ENCODE measurements around the gene P4HA1.

P4HA1 gene

GRCh38 chr10:72981028-72981881 is 115.4 kb downstream of the P4HA1 start:
- H2AFZ ChIP-seq (ENCODE audit: low read depth): no peak overlapping the region
- H3K4me3 ChIP-seq (IDR thresholded peaks at IDR 0.05; ENCODE audit: insufficient read depth, low read depth, low read length): no peak overlapping the region
- H3K27ac ChIP-seq: no peak overlapping the region
- no peaks in the 10 kb centered on the region for H3K4me1 ChIP-seq (ENCODE audit: low read depth, poor library complexity, severe bottlenecking)
- H3K36me3 ChIP-seq (ENCODE audit: insufficient read depth): no peaks in the 10 kb centered on the region
- H3K4me2 ChIP-seq: no peak overlapping the region
- H3K9ac ChIP-seq: no peak overlapping the region
- no peak for TF ChIP-seq CTCF (conservative IDR thresholded peaks at IDR 0.05; ENCODE audit: low read depth, low read length)
- no peaks in the 10 kb centered on the region for H3K27me3 ChIP-seq (ENCODE audit: insufficient read depth, low read depth)
- H3K79me2 ChIP-seq (ENCODE audit: insufficient read depth, low read depth): no peaks in the 10 kb centered on the region
- no peaks in the 10 kb centered on the region for H4K20me1 ChIP-seq (ENCODE audit: insufficient read depth)

- H3K4me3 ChIP-seq (IDR thresholded peaks at IDR 0.05; ENCODE audit: insufficient read depth, low read depth, low read length): no peak overlapping the region
- H3K4me1 ChIP-seq (ENCODE audit: low read depth, poor library complexity, severe bottlenecking): no peaks in the 10 kb centered on the region
- H3K9ac ChIP-seq: no peak overlapping the region
- no peaks in the 10 kb centered on the region for H3K79me2 ChIP-seq (ENCODE audit: insufficient read depth, low read depth)
- H4K20me1 ChIP-seq (ENCODE audit: insufficient read depth): no peaks in the 10 kb centered on the region
- H3K27me3 ChIP-seq (ENCODE audit: insufficient read depth, low read depth): no peaks in the 10 kb centered on the region
- no peak overlapping the region for H3K27ac ChIP-seq
- no peak for TF ChIP-seq CTCF (conservative IDR thresholded peaks at IDR 0.05; ENCODE audit: low read depth, low read length)
- no peaks in the 10 kb centered on the region for H3K36me3 ChIP-seq (ENCODE audit: insufficient read depth)
- H2AFZ ChIP-seq (ENCODE audit: low read depth): no peak overlapping the region
- no peak overlapping the region for H3K4me2 ChIP-seq
These were observed 116.3 kb downstream of the P4HA1 start for GRCh38 chr10:72980348-72980747.

- Histone ChIP-seq H3K4me1 (ENCODE audit: low read depth, poor library complexity, severe bottlenecking) (no peaks in the 10 kb centered on the region), H2AFZ (ENCODE audit: low read depth) (no peak overlapping the region), H3K79me2 (ENCODE audit: insufficient read depth, low read depth) (no peaks in the 10 kb centered on the region), H3K4me3 (IDR thresholded peaks at IDR 0.05; ENCODE audit: insufficient read depth, low read depth, low read length) (no peak overlapping the region), H3K27ac (no peak overlapping the region), H3K36me3 (ENCODE audit: insufficient read depth) (no peaks in the 10 kb centered on the region), H4K20me1 (ENCODE audit: insufficient read depth) (no peaks in the 10 kb centered on the region), H3K9ac (no peak overlapping the region), H3K27me3 (ENCODE audit: insufficient read depth, low read depth) (no peaks in the 10 kb centered on the region), H3K4me2 (no peak overlapping the region)
- no peak for TF ChIP-seq CTCF (conservative IDR thresholded peaks at IDR 0.05; ENCODE audit: low read depth, low read length)
These were observed 117.0 kb downstream of the P4HA1 start for GRCh38 chr10:72979709-72980108.

GRCh38 chr10:72976886-72977285 is 119.8 kb downstream of the P4HA1 start:
- H3K27ac ChIP-seq: no peak overlapping the region
- no peaks in the 10 kb centered on the region for H4K20me1 ChIP-seq (ENCODE audit: insufficient read depth)
- no peaks in the 10 kb centered on the region for H3K79me2 ChIP-seq (ENCODE audit: insufficient read depth, low read depth)
- no peak for TF ChIP-seq CTCF (conservative IDR thresholded peaks at IDR 0.05; ENCODE audit: low read depth, low read length)
- H3K4me1 ChIP-seq (ENCODE audit: low read depth, poor library complexity, severe bottlenecking): no peaks in the 10 kb centered on the region
- H3K36me3 ChIP-seq (ENCODE audit: insufficient read depth): no peaks in the 10 kb centered on the region
- no peak overlapping the region for H3K4me2 ChIP-seq
- H3K9ac ChIP-seq: no peak overlapping the region
- H3K27me3 ChIP-seq (ENCODE audit: insufficient read depth, low read depth): no peaks in the 10 kb centered on the region
- H2AFZ ChIP-seq (ENCODE audit: low read depth): no peak overlapping the region
- no peak overlapping the region for H3K4me3 ChIP-seq (IDR thresholded peaks at IDR 0.05; ENCODE audit: insufficient read depth, low read depth, low read length)

Measured in KMS-11 (cell line).